Fibroblast of gingiva (primary cell): ENCODE measurements around the gene NAV2.
A peak's percentile ranks its signal among the peaks of the same experiment; 100 is the strongest.
"Not testable (repeated sequence)": the region's sequence is repeated elsewhere in the genome, so short reads cannot be mapped to it uniquely, and the experiment has no call there.

ENCODE experiments used
- DNase-seq: peaks from one replicate; pipeline ENCODE4 v3.0.0-alpha.2; 2011; ENCODE audit warnings: low read depth

NAV2 gene

GRCh38 chr11:19951558-19952115 lies 239.0 kb downstream of the NAV2 start:
- peak; percentile 27 for DNase-seq

GRCh38 chr11:19952116-19952605 lies 239.5 kb downstream of the NAV2 start:
- DNase-seq: no peak

GRCh38 chr11:19952911-19953310 lies 240.3 kb downstream of the NAV2 start:
- DNase-seq: no peak

GRCh38 chr11:19953336-19953735 lies 240.7 kb downstream of the NAV2 start:
- DNase-seq: peak; percentile 47

- peak; percentile 73 for DNase-seq
These were observed 241.3 kb downstream of the NAV2 start for GRCh38 chr11:19953909-19954308.

- peak; percentile 56 for DNase-seq
These were observed 242.3 kb downstream of the NAV2 start for GRCh38 chr11:19954899-19955298.

GRCh38 chr11:19955660-19956059 lies 243.0 kb downstream of the NAV2 start:
- DNase-seq: no peak

GRCh38 chr11:19956228-19956627 lies 243.6 kb downstream of the NAV2 start:
- no peak for DNase-seq

DNA sequence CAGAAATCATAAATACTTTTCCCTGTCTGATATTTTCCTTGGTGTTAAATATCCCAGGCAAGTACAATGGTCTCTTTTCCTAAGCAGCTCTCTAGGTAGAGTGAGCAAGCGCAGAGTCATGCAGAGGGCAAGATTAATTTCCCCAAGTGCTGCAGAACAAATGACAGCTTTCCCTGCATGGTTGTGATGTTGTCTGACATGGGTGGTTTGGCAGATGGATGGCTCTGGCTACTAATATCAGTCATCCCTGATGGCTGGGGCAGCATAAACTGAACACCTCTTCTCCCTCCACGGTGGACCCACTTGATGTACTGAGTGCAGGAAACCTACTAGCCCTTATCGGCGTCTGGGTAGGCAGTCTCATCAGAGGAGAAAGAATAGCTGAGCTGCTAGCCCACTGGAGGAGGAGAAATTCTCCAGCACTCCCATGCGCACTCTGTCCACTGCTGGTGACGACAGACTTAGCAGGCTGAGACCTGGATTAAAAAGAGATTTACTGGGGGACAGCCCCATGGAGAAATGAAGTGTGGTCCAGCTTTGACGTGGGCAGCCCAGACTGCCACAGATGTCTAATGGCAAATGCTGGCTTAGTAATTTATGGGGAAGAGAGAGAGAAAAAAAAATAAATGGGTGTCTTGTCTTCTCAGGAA lies 244.8 kb downstream of the NAV2 start:
- no peak for DNase-seq

GRCh38 chr11:19958204-19958603 lies 245.6 kb downstream of the NAV2 start:
- DNase-seq: no peak

DNA sequence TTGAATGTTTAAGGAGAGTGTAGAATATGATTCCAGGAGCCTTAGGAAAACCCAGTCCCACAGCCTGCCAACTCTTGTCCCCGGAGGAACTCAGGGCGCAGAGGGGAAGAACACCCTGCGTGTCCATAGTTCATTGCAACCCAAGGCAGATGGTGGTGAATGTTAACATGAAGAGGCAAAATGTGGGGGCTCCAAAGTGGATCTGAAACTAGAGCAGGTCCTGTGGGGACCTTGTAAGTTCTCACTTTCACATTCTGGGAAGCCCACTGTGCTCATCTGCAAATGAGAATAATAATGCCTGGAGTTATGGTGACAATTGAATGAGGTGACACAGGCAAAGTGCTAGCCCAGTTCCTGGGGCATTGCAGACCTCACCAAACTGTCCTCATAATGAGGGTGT lies 246.6 kb downstream of the NAV2 start:
- DNase-seq: no peak

DNA sequence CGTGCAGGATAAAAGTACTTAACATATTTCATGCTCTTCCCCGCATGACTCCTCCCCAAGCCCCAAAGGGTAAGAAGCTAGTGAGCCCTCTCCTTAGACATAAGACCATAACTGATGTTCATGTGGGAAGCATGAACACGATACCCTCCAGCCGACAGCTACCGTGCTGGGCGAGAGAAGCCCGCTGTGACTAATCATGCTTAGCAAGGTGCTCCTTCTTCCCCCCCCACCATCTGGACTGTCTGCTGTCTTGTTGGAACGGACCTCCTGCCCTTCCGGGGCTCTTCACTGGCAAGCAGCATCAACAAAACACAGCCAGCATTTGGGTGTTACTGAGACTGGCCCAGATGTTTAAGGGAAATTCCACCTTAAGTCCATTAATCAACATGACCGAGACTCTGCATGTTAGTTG lies 247.0 kb downstream of the NAV2 start:
- no peak for DNase-seq

GRCh38 chr11:19960410-19960809 lies 247.8 kb downstream of the NAV2 start:
- not testable (repeated sequence) for DNase-seq

DNA sequence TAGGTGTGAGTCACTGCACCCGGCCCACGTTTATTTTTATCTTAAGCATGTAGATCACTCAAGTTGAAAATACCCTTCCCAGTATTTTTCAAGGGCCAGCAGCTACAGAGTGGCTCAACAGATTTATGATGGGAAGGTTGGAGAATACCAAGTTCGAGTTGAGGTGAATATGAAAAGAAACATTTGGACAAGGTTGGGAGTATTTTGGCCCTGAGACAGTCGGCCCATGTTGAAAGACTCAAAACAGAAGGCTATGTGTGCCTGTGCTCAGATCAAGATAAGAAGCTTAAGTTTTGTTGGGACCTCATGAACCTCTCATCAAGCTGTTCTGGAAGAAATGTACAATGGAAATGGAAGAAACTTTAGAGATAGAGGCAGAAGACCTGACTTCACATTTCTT lies 248.6 kb downstream of the NAV2 start:
- DNase-seq: no peak

- DNase-seq: no peak
These were observed 249.6 kb downstream of the NAV2 start for GRCh38 chr11:19962053-19962800.

GRCh38 chr11:19962801-19963175 lies 250.2 kb downstream of the NAV2 start:
- peak; percentile 71 for DNase-seq

- DNase-seq: no peak
These were observed 251.2 kb downstream of the NAV2 start for GRCh38 chr11:19963697-19964387.

DNA sequence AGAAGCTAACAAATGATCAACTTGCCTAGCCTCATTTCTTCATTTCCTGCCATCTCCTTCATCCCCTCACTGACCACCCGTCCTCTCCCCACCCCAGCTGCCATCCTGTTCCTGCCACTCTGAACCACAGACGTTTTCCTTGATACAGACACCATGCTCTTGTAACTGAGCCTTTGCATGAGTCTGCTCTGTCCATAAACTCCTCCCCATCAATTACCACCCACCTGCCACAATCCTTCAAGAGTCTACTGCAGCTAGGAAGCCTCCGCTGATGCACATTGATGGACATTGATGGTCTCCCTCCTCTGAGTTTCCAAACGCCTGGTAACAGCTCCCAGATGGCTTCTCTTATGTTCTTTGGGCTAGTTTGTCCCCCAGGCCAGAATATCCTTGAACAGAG lies 253.8 kb downstream of the NAV2 start:
- DNase-seq: no peak

DNA sequence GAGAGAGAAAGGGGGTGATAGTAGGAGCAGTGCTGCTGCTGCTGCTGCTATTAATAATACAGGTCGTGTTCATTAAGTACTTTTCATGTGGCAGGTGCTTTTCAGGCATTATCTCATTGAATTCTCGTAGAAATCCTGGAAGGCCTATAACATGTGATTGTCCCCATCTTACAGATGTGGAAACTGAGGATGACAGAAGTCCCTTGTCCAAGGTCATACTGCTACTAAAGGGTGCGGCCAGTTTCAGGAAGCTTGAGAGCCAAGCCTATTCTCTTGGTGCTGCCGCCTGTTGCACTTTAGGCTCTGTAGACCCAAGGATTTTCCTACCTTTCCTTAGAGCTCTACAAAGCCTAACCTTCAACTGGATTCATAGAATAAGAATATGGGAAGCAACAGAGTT lies 254.3 kb downstream of the NAV2 start:
- DNase-seq: no peak

GRCh38 chr11:19967787-19968186 lies 255.2 kb downstream of the NAV2 start:
- DNase-seq: no peak

- DNase-seq: no peak
These were observed 256.2 kb downstream of the NAV2 start for GRCh38 chr11:19968860-19969259.

DNA sequence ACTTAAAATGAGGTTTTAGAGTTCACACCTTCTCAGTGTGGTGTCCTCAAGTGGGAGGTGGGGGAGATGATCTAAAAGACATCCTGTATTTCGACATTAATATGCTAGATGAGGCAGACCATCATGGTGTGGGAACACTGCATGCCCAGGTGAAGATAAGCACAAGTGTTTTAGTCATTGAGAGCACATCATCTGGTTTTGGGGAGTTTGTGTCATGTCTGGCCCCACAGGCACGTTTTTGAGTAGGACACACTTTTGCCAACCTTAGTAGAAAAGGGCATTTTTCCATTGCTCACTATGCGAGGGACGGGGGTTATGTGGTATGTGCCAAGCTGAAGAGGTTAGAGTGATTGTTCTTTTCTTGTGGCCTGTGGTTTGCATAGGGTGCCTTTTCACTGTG lies 258.3 kb downstream of the NAV2 start:
- no peak for DNase-seq

- DNase-seq: no peak
These were observed 259.5 kb downstream of the NAV2 start for GRCh38 chr11:19972091-19972490.
